SK-MEL-5 (cell line): Measurements from ENCODE around the gene ARSI. TPM values are rescaled to one million over a fixed set of nuclear protein-coding genes. Genes with fewer than 3 reads are reported as not detected.

Source experiments
- DNase-seq: peaks from one replicate; pipeline ENCODE4 v3.0.0-alpha.2; 2016; ENCODE audit warnings: low read depth, low spot score
- in situ Hi-C: cut with HindIII; loops from 2 replicates; pipeline ENCODE4 v1.10.0; 2016; ENCODE audit warnings: low sequenced_read_pairs, high pct_unique_total_duplicates, low pct_unique_long_range_greater_than_20kb
- polyA plus RNA-seq, 2 experiments: library from polyadenylated mRNA; depleted of rRNA; stranded (reverse); fragments of >200 nt; gene quantifications; 2 replicates each; pipeline ENCODE4 v1.2.3, GENCODE V29; 2015
- total RNA-seq: library from RNA; depleted of rRNA; stranded (reverse); fragments of >200 nt; shearing (Covaris generic); gene quantifications from 2 replicates; pipeline ENCODE4 v1.2.3, GENCODE V29; 2014; rRNA removed

ARSI gene
- not detected in 2 replicates for total RNA-seq
- 0.21 TPM in 1 of 2 replicates, not detected in the other for polyA plus RNA-seq (2015; cell fraction: cytosol; rRNA removed)
- polyA plus RNA-seq (2015; cell fraction: nucleus; rRNA removed) = not detected in 2 replicates

DNA sequence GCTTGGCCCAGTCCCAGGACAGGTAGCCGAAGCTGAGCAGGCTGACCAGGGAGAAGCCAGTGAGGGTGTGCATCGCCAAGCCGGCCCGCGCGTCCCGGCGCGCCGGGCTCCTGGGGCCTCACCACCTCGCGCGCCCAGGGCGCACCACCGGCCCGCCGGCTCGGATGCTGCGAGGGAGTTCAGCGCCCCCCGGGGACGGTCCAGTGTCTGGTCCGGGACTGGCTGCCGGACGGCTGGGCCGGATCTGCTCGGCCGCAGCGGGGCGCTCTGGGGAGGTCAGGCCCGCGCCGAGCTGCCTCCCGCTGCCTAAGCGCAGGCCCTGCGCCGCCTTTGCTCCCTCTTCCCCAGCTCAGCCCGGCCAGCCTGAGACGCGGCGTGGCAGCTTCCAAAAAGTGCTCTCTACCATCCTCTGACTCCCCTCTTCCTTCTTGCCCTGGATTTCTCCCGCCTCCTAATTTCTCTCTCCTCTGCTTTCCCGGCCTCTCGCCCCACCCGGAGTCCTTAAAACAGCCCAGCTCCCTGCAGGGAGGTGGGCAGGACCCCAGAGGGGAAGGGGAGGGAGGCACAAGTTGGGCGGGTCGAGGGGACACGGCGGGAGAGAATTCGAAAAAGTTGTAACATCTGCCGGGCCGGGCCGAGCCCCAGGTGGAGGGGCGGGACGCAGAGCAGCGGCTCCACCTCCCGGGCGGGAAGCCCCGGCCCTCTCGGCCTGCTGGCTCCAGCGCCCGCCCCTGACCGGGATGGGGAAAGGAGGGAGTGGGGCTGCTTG, at the start of gene ARSI:
ARSI (minus strand) TSS at position 605 of the 769 bp plus-strand sequence; CDS start at position 73, 532 bp downstream.
- in situ Hi-C loops = no loop called here
- DNase-seq = no peak

DNA sequence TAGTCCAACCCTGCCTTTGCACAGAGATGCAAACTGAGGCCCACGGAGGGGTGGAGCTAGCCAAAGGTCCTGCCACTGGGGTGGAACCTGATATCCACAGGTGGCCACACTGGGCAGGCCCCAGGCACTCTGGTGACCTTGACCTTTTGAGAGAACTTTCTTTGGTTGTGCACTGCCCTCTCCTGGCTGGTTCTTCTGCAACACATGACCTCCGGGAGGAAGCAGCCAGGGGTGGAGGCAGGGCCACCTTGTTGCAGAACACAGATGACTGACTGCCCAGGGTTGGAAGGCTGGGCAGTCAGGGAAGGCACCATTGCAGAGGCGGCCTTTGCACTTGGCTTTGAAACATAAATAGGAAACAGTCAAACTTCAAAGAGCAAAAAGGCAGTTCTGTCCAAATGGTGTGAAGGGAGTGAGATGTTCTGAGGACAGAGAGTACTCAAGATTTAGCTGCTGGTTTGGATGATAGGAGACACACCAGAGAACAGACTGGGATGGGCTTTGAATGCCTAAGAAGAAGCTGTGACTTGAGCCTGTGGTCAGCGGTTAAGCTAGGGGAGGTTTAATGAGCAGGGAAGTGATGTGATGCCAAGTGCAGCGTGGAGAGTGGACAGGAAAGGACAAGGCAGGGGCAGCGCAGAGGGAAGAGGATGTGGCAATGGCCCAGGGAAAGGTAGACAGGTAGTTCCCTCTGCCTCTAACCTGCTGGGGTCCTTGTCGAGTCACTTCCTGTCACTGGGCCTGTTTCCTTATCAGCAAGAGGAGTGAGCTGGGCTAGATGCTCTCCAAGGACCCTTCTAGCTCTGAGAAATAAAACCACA, 48.0 kb upstream of the ARSI start:
- peak; percentile 86 for DNase-seq
- in situ Hi-C loops = no loop called here

- no peak for DNase-seq
- in situ Hi-C loops = no loop called here
Observed at GRCh38 chr5:150349681-150350275, 47.1 kb upstream of the ARSI start.

GRCh38 chr5:150347451-150347850, 44.7 kb upstream of the ARSI start:
- DNase-seq = no peak
- in situ Hi-C loops = no loop called here

DNA sequence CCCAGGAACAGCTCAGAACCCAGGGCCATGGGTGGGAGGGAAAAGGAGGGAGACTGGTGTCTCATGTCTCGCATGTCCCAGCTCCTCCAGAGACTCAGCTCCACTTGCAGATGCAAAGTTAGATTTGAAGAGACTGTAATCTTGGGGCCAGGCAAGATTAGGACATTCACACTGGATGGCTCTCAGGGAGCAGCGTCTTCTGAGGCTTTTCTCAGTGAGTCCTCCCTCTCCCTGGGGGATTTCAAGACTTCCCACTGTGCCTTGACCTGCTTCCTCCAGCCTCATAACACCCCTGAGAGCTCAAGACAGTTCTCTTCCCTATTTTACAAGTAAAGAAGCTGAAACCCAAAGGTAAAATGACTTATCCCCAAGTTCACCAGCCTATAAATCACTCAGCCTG, 44.3 kb upstream of the ARSI start:
- in situ Hi-C loops = no loop called here

DNA sequence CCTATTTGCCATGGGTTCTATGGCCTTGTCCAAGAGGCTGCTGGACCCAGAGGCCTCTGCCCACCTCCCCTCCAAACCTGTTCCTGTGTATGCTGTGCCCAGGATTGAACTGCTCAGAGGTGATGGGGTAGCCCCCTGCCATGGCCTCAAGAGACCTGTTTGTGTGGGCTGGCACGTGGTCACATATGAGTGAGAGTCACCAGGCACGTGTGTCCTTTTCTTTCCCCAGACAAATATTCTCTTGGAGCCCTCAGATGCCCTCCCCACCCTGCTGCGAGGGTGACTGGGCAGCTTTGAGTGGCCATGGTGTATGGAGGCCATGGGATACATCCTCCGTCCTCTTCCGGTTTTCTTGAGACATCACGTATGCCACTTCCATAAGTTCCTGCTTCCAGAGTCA, 43.9 kb upstream of the ARSI start:
- no peak for DNase-seq

More for the DNA sequence above, 44.3 kb upstream of the ARSI start:
- no peak for DNase-seq

GRCh38 chr5:150345716-150346115, 43.0 kb upstream of the ARSI start:
- DNase-seq = no peak
- in situ Hi-C loops = no loop called here

More for the DNA sequence above, 43.9 kb upstream of the ARSI start:
- in situ Hi-C loops = no loop called here

DNA sequence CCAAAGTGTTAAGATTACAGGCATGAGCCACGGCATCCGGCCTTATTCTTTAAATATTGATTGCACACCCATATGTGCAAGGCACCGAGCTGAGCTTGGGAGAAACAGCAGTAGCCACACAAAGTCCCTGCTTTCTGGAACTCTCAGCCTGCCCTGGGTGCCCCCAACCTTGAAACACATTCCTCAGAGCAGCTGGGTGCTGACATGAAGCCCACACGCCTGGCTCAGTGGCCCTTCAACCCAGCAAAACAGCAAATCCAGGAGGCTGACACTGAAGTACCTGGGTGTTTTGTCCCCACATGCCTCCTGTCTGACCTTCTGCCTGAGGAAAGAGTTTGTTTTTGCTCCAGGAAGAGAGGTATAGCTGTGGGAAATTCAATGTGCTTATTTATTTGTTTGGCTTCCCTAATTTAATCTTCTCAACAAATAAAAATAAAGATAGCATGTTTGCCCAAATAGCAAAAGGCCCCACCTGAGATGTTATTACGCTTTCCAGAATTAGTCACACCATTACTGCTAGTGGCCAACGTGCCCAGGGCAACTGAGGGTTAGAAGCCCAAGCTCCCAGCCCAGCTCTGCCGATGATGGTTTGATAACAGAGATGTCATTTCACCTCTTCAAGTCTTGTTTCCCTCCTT, 41.4 kb upstream of the ARSI start:
- DNase-seq = no peak
- in situ Hi-C loops = no loop called here

- in situ Hi-C loops = no loop called here
Observed at GRCh38 chr5:150342583-150342982, 39.9 kb upstream of the ARSI start.

GRCh38 chr5:150341989-150342388, 39.3 kb upstream of the ARSI start:
- in situ Hi-C loops = no loop called here
- DNase-seq = no peak

More at GRCh38 chr5:150342583-150342982, 39.9 kb upstream of the ARSI start:
- DNase-seq = no peak

DNA sequence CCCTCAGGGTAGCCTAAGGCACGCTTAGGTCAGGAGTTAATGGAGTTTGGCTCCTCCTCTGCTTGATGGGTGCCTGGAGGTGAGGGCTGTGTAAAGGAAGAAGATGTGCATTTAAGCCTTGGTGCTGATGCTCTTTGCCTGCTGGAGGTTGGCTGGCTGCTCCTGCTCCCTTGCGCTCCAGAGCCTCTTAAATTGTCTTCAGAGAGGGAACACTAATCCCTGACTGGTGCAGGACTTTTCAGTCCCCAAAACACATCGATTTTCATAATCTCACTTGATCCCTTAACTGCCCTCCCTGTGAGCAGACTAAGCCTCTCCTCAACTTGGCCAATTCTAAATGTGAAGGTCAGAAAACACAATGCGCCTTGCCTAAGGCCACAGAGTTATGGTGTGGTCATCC, 38.6 kb upstream of the ARSI start:
- in situ Hi-C loops = no loop called here
- no peak for DNase-seq

DNA sequence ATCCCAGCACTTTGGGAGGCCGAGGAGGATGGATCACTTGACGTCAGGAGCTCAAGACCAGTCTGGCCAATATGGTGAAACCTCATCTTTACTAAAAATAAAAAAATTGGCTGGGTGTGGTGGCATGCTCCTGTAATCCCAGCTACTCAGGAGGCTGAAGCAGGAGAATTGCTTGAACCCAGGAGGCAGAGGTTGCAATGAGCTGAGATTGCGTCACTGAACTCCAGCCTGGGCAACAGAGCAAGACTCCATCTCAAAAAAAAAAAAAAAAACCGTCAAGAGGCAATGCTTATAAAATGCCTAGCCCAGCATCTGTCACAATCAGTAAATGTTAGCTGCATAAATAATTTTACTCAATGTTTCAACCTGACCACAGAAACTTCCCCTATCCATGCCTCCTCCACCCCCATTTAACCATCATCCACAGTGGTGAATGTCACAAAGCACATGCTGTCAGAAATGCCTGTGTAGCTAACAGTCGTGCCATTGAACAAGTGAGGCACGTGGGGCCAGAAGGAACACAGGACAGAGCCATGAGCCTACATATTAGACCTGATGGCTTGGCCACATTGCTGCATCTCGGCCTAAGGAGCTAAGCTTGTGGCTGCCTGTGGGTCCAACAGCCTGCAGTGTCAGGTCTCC, 38.0 kb upstream of the ARSI start:
- DNase-seq = peak; percentile 71
- in situ Hi-C loops = no loop called here

DNA sequence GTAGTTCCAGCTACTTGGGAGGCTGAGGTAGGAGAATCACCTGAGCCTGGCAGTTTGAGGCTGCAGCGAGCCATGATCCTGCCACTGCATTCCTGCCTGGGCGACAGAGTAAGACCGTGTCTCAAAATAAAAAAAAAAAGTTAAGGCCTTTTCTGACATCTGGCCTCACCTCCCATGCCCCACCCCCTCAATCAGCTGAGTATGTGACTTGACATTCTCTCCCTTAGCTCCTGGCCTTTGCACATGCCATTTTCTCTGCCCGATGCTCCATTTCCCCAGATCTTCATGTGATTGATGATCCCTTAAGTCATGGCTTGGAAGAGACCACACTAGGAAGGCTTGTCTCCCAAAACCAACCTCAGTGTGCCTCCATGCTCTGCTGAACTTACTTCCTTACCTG, 37.1 kb upstream of the ARSI start:
- DNase-seq = no peak

DNA sequence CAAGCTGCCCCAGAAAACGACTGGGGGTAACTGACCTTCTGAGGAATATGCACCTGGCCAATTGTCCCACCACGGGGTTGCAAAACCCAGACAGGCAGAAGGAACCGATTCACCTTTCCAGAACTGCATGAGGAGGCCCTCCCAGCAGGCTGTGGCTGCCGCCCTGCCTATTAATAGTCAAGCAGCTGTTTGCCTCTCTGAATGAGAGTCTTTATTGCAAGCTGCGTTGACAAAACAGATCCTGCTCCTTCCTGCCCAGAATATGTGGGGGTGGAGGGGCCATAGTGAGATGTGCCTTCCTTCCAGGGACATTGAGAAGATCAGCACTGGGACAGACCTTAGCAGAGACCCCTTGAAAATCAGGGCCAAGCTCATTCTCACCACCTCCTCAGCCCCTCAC, 36.5 kb upstream of the ARSI start:
- peak; percentile 74 for DNase-seq
- in situ Hi-C loops = no loop called here

More for the DNA sequence above, 37.1 kb upstream of the ARSI start:
- in situ Hi-C loops = no loop called here

- in situ Hi-C loops = no loop called here
- DNase-seq = no peak
Observed at GRCh38 chr5:150338546-150338945, 35.8 kb upstream of the ARSI start.

DNA sequence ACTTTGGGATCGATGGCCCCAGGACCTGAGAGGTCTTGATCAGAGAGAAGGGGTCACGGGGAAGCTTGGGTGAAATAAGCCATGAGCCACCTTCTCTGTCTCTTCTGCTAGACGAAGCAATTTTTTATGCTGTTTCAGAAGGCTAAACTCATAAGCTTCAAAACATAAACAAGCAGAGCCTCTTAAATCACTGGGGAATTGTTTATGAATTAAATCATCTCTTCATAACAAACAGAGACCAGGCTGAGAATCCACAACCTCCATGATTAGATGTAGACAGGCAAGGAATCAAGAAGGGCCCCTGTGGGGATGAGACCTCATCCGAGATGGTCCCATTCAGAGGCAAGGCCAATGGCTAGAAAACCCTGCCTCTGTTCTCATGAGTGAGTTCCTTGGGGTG, 33.1 kb upstream of the ARSI start:
- in situ Hi-C loops = no loop called here
- no peak for DNase-seq

DNA sequence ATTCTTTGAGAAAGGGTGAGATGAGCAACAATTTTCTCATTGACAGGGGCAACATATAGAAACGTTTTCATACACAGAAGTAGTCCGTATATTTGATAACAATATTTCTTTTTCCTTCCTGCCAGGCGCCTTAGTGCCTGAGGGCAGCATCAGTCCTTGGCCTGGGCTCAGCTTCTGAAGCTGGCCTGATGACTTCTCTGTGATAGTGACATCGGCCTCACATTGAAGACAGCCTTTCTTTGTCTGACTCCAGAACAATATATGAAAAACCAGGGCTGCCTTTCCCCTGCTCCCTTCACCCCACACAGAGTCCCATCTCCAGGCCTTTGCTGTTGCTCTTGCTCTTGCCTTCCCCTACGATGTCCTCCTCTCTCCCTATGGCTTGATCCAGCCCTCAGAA, 30.7 kb upstream of the ARSI start:
- DNase-seq = no peak
- in situ Hi-C loops = no loop called here
